ENCODE data around the gene MYF6. TPM values are rescaled to one million over a fixed set of nuclear protein-coding genes. Genes with fewer than 3 reads are reported as not detected.

Gene MYF6
- total RNA-seq, 1 donor from 2014 or later = not detected

- Mint-ChIP-seq H3K9me3 (peaks cover 2% of the 10 kb centered on the region), H3K4me3 (no peak overlapping the region), H3K36me3 (ENCODE audit: low read depth) (no peaks in the 10 kb centered on the region), H3K4me1 (no peaks in the 10 kb centered on the region), H3K27ac (no peak overlapping the region), H3K27me3 (no peaks in the 10 kb centered on the region)
- DNase-seq = no peak
- no peak for TF ChIP-seq CTCF (IDR thresholded peaks at IDR 0.05)
- intact Hi-C loops (cut with micrococcal nuclease) = no loop called here
- ChIA-PET CTCF (no interaction called here), POLR2A (no interaction called here)
- no peak for ATAC-seq (ENCODE audit: low read depth)
Observed at GRCh38 chr12:80698256-80698655, 9.2 kb upstream of the MYF6 start.

GRCh38 chr12:80698847-80699542 lies 8.4 kb upstream of the MYF6 start:
- Mint-ChIP-seq H3K27me3 (no peaks in the 10 kb centered on the region), H3K27ac (no peak overlapping the region), H3K36me3 (ENCODE audit: low read depth) (no peaks in the 10 kb centered on the region), H3K9me3 (peaks cover 2% of the 10 kb centered on the region), H3K4me3 (no peak overlapping the region), H3K4me1 (no peaks in the 10 kb centered on the region)
- CTCF ChIA-PET = no interaction called here
- ATAC-seq (ENCODE audit: low read depth) (no peak), DNase-seq (no peak)
- POLR2A ChIA-PET = no interaction called here
- intact Hi-C loops (cut with micrococcal nuclease) = no loop called here
- TF ChIP-seq CTCF (IDR thresholded peaks at IDR 0.05) = no peak

GRCh38 chr12:80700327-80700726 lies 7.1 kb upstream of the MYF6 start:
- H3K27ac Mint-ChIP-seq = no peak overlapping the region
- no peaks in the 10 kb centered on the region for H3K36me3 Mint-ChIP-seq (ENCODE audit: low read depth)
- intact Hi-C loops (cut with micrococcal nuclease) = no loop called here
- H3K4me3 Mint-ChIP-seq = no peak overlapping the region
- H3K4me1 Mint-ChIP-seq = no peaks in the 10 kb centered on the region
- no peak for ATAC-seq (ENCODE audit: low read depth)
- DNase-seq = no peak
- H3K27me3 Mint-ChIP-seq = no peaks in the 10 kb centered on the region
- ChIA-PET CTCF (no interaction called here), POLR2A (no interaction called here)
- peaks cover 2% of the 10 kb centered on the region for H3K9me3 Mint-ChIP-seq
- TF ChIP-seq CTCF (IDR thresholded peaks at IDR 0.05) = no peak

GRCh38 chr12:80701388-80701787 lies 6.0 kb upstream of the MYF6 start:
- no peak for DNase-seq
- Mint-ChIP-seq H3K27me3 (no peaks in the 10 kb centered on the region), H3K36me3 (ENCODE audit: low read depth) (no peaks in the 10 kb centered on the region), H3K4me1 (no peaks in the 10 kb centered on the region), H3K9me3 (peaks cover 2% of the 10 kb centered on the region), H3K27ac (no peak overlapping the region), H3K4me3 (no peak overlapping the region)
- no peak for ATAC-seq (ENCODE audit: low read depth)
- intact Hi-C loops (cut with micrococcal nuclease) = no loop called here
- TF ChIP-seq CTCF (IDR thresholded peaks at IDR 0.05) = no peak
- POLR2A ChIA-PET = no interaction called here
- CTCF ChIA-PET = no interaction called here

GRCh38 chr12:80702889-80703805 lies 4.3 kb upstream of the MYF6 start:
- peaks cover 2% of the 10 kb centered on the region for H3K9me3 Mint-ChIP-seq
- H3K4me1 Mint-ChIP-seq = no peaks in the 10 kb centered on the region
- H3K27ac Mint-ChIP-seq = no peak overlapping the region
- H3K36me3 Mint-ChIP-seq (ENCODE audit: low read depth) = no peaks in the 10 kb centered on the region
- no peak for ATAC-seq (ENCODE audit: low read depth)
- no peak for DNase-seq
- no peak for TF ChIP-seq CTCF (IDR thresholded peaks at IDR 0.05)
- intact Hi-C loops (cut with micrococcal nuclease) = no loop called here
- ChIA-PET POLR2A (no interaction called here), CTCF (no interaction called here)
- peaks cover 8% of the 10 kb centered on the region for H3K27me3 Mint-ChIP-seq
- H3K4me3 Mint-ChIP-seq = no peak overlapping the region
